ENCODE results near the gene OR51B4. TPM values are rescaled to one million over a fixed set of nuclear protein-coding genes. Genes with fewer than 3 reads are reported as not detected.

OR51B4 gene
- total RNA-seq, 1 donor from 2014 or later = not detected

DNA sequence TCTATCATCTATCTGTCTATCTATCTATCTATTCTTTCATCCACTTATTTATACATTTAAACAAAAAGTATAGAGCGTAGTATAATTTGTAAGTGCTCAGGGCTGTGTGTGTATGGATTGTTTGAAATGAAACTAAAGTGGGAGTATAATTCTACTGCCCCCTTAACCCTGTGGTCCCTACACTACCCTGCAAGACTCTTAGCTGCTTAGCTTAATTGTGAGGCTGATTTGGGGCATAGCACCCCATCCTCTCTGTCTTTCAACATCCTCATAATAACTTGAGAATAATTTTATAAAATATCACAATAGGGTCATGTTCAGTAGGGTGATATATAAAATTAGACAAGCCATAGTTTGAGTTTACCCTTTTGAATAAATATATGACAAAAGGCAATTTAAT lies 11.6 kb downstream of the OR51B4 start:
- H3K4me3 ChIP-seq (ENCODE audit: low read depth, low read length) = no peak overlapping the region
- no peak for DNase-seq (ENCODE audit: low read depth)
- H3K27me3 ChIP-seq (ENCODE audit: control insufficient read depth, insufficient read depth, low read length) = no peaks in the 10 kb centered on the region
- no peaks in the 10 kb centered on the region for H3K36me3 ChIP-seq (ENCODE audit: control insufficient read depth, insufficient read depth, low read length)
- TF ChIP-seq, protein P1, sequence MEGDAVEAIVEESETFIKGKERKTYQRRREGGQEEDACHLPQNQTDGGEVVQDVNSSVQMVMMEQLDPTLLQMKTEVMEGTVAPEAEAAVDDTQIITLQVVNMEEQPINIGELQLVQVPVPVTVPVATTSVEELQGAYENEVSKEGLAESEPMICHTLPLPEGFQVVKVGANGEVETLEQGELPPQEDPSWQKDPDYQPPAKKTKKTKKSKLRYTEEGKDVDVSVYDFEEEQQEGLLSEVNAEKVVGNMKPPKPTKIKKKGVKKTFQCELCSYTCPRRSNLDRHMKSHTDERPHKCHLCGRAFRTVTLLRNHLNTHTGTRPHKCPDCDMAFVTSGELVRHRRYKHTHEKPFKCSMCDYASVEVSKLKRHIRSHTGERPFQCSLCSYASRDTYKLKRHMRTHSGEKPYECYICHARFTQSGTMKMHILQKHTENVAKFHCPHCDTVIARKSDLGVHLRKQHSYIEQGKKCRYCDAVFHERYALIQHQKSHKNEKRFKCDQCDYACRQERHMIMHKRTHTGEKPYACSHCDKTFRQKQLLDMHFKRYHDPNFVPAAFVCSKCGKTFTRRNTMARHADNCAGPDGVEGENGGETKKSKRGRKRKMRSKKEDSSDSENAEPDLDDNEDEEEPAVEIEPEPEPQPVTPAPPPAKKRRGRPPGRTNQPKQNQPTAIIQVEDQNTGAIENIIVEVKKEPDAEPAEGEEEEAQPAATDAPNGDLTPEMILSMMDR (IDR thresholded peaks at IDR 0.05; ENCODE audit: insufficient read depth, low read length, poor library complexity, severe bottlenecking) = no peak

DNA sequence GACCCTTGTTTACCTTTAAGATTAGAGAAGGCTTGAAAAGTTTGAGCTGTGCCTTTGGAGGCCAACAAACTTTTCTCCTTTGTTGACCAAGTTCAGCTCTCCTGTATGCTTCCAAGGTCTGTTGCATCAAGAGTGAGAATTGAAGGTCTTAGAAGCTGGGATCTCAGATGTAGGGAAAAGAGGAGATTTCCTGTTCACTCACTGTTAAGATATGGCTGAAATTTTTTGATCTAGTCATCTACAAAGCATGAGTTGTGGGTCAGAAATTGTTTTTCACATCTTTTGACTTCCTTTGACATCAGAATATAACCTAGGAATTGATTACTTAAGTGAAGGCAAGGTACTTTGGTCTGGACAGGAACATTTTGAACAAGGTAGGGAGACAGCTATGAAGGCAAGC lies 12.1 kb downstream of the OR51B4 start:
- no peak for DNase-seq (ENCODE audit: low read depth)

DNA sequence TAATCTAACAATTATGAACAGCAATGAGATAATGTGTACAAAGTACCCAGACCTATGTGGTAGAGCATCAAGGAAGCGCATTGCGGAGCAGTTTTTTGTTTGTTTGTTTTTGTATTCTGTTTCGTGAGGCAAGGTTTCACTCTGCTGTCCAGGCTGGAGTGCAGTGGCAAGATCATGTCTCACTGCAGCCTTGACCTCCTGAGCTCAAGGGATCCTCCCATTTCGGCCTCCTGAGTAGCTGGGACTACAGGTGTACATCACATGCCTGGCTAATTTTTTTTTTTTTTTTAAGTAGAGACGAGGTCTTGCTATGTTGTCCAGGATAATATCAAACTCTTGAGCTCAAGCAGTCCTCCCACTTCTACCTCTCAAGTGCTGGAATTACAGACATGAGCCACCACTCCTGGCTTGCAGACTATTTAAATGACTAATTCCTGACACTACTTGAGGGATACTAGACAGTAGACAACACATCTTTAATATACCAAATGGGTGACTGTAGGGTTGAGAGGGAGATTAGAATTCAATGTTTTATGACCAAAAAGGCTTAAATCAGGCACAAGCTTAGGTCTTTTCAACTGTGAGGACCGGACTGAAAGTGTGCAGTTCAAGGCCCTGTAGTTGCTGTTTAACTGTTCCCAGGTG lies 12.7 kb downstream of the OR51B4 start:
- H3K4me3 ChIP-seq (ENCODE audit: low read depth, low read length) = no peak overlapping the region
- H3K27me3 ChIP-seq (ENCODE audit: control insufficient read depth, insufficient read depth, low read length) = no peaks in the 10 kb centered on the region
- TF ChIP-seq, protein P1 (IDR thresholded peaks at IDR 0.05; ENCODE audit: insufficient read depth, low read length, poor library complexity, severe bottlenecking) = no peak
- no peaks in the 10 kb centered on the region for H3K36me3 ChIP-seq (ENCODE audit: control insufficient read depth, insufficient read depth, low read length)
- DNase-seq (ENCODE audit: low read depth) = no peak

More for the DNA sequence above, 12.1 kb downstream of the OR51B4 start:
- no peaks in the 10 kb centered on the region for H3K27me3 ChIP-seq (ENCODE audit: control insufficient read depth, insufficient read depth, low read length)
- no peak overlapping the region for H3K4me3 ChIP-seq (ENCODE audit: low read depth, low read length)
- TF ChIP-seq, protein P1 (IDR thresholded peaks at IDR 0.05; ENCODE audit: insufficient read depth, low read length, poor library complexity, severe bottlenecking) = no peak
- H3K36me3 ChIP-seq (ENCODE audit: control insufficient read depth, insufficient read depth, low read length) = no peaks in the 10 kb centered on the region

DNA sequence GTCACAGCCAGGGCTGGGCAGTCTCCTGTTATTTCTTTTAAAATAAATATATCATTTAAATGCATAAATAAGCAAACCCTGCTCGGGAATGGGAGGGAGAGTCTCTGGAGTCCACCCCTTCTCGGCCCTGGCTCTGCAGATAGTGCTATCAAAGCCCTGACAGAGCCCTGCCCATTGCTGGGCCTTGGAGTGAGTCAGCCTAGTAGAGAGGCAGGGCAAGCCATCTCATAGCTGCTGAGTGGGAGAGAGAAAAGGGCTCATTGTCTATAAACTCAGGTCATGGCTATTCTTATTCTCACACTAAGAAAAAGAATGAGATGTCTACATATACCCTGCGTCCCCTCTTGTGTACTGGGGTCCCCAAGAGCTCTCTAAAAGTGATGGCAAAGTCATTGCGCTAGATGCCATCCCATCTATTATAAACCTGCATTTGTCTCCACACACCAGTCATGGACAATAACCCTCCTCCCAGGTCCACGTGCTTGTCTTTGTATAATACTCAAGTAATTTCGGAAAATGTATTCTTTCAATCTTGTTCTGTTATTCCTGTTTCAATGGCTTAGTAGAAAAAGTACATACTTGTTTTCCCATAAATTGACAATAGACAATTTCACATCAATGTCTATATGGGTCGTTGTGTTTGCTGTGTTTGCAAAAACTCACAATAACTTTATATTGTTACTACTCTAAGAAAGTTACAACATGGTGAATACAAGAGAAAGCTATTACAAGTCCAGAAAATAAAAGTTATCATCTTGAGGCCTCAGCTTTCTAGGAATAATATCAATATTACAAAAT lies 13.4 kb downstream of the OR51B4 start:
- TF ChIP-seq, protein P1 (IDR thresholded peaks at IDR 0.05; ENCODE audit: insufficient read depth, low read length, poor library complexity, severe bottlenecking) = no peak
- H3K27me3 ChIP-seq (ENCODE audit: control insufficient read depth, insufficient read depth, low read length) = no peaks in the 10 kb centered on the region
- no peak for DNase-seq (ENCODE audit: low read depth)
- no peaks in the 10 kb centered on the region for H3K36me3 ChIP-seq (ENCODE audit: control insufficient read depth, insufficient read depth, low read length)
- H3K4me3 ChIP-seq (ENCODE audit: low read depth, low read length) = no peak overlapping the region

DNA sequence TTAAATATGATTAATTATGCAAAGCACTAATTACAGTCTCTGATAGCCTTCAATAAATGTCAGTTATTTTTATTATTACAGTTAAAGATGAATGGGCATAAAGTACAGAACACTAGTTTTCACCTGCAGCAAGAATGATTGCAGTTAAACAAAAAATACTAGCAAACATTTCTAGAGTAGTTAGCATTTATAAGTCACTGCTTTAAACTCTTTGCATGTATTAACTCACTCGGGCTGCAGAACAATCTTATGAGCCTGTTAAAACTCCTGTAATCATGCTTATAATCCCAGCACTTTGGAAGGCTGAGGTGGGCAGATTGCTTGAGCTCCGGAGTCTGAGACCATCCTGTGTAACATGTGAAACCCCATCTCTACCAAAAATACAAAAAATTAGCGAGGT lies 14.8 kb downstream of the OR51B4 start:
- no peaks in the 10 kb centered on the region for H3K36me3 ChIP-seq (ENCODE audit: control insufficient read depth, insufficient read depth, low read length)
- TF ChIP-seq, protein P1 (IDR thresholded peaks at IDR 0.05; ENCODE audit: insufficient read depth, low read length, poor library complexity, severe bottlenecking) = no peak
- no peaks in the 10 kb centered on the region for H3K27me3 ChIP-seq (ENCODE audit: control insufficient read depth, insufficient read depth, low read length)
- no peak overlapping the region for H3K4me3 ChIP-seq (ENCODE audit: low read depth, low read length)
- no peak for DNase-seq (ENCODE audit: low read depth)
